Fibroblast of lung (primary cell): ENCODE measurements around the gene ITM2C.

Experiments
- EZH2 ChIP-seq: IDR thresholded peaks from 2 replicates; pipeline ENCODE4 v1.5.1; 2012; ENCODE audit warnings: low read length, control low read depth, mild to moderate bottlenecking; ENCODE audit errors: missing control alignments
- TF ChIP-seq, protein P1 (sequence below), 2 donors: IDR thresholded peaks in 1 of 2; conservative IDR thresholded peaks in 1 of 2; 1 replicate in 1 of 2; 2 replicates in 1 of 2; pipeline ENCODE4 v1.5.1; 2011 to 2012; ENCODE audit warnings: low read length in 2 of 2, control low read depth in 1 of 2, inconsistent platforms in 1 of 2, low read depth in 1 of 2, mild to moderate bottlenecking in 1 of 2

DNA sequence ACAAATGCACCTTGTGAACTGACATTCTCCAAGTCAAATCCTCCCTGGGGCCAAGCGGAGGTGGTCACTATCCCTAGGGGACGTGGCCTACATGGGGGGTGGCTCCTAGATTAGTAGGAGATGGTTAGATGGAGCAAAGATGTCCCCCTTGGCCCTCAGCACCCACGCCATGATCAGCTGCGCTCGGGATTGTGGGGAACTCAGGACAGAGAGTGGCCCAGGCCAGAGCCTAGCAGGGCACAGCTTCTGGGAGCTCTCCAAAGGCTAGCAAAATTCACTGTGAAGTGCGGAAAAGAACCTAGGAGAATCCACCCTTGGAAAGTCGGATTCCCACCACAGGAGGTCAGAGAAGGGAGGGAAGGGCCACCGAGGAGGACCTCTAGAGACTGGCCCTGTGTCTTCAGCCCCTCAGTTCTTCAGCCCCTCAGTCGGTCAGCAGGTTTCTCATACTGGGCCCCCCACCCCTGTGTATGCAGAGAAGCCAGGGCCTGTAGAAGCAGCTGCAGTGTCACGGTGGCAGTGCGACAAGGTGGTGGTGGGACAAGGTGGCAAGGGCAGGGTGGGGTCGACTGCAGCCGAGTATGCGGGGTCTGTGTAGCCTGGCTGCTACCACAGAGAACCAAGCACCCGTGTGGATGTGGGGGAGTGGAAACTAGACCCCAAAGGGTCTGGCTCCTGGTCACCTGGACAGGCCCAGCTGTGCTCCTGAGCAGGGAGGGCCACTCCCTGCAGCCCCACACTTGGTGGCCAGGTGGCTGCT, 41.9 kb downstream of the ITM2C start:
- TF ChIP-seq, protein P1, sequence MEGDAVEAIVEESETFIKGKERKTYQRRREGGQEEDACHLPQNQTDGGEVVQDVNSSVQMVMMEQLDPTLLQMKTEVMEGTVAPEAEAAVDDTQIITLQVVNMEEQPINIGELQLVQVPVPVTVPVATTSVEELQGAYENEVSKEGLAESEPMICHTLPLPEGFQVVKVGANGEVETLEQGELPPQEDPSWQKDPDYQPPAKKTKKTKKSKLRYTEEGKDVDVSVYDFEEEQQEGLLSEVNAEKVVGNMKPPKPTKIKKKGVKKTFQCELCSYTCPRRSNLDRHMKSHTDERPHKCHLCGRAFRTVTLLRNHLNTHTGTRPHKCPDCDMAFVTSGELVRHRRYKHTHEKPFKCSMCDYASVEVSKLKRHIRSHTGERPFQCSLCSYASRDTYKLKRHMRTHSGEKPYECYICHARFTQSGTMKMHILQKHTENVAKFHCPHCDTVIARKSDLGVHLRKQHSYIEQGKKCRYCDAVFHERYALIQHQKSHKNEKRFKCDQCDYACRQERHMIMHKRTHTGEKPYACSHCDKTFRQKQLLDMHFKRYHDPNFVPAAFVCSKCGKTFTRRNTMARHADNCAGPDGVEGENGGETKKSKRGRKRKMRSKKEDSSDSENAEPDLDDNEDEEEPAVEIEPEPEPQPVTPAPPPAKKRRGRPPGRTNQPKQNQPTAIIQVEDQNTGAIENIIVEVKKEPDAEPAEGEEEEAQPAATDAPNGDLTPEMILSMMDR (conservative IDR thresholded peaks at IDR 0.05 in 1 of 2, IDR thresholded peaks at IDR 0.05 in 1 of 2; ENCODE audit: low read depth in 1 of 2, low read length in 2 of 2) = no peak
- no peak for TF ChIP-seq EZH2
